Dendritic cell treated with granulocyte-macrophage colony-stimulating factor and Interleukin-4, amounts not matched to agents 40 ng/mL and 50 ng/mL, for 4 days (primary cell): Measurements from ENCODE around the gene FOXL2.

Experiments
- H3K27ac Mint-ChIP-seq: one replicate; pipeline ENCODE4 v1.8.0; 2022; ENCODE audit warnings: mild to moderate bottlenecking, mixed read lengths
- H3K27me3 Mint-ChIP-seq: one replicate; pipeline ENCODE4 v1.8.0; 2022; ENCODE audit warnings: mild to moderate bottlenecking, mixed read lengths
- H3K36me3 Mint-ChIP-seq: one replicate; pipeline ENCODE4 v1.8.0; 2022; ENCODE audit warnings: low read depth, mixed read lengths
- H3K4me1 Mint-ChIP-seq: one replicate; pipeline ENCODE4 v1.8.0; 2022; ENCODE audit warnings: low read depth, mixed read lengths
- H3K4me3 Mint-ChIP-seq: one replicate; pipeline ENCODE4 v1.8.0; 2022; ENCODE audit warnings: mild to moderate bottlenecking, moderate library complexity, mixed read lengths
- H3K9me3 Mint-ChIP-seq: one replicate; pipeline ENCODE4 v1.8.0; 2022; ENCODE audit warnings: mixed read lengths
- intact Hi-C: fragments of 100-400 bp; cut with micrococcal nuclease; formaldehyde crosslinking; loops from one replicate; pipeline ENCODE4 v1.15.0; 2022

Gene FOXL2

DNA sequence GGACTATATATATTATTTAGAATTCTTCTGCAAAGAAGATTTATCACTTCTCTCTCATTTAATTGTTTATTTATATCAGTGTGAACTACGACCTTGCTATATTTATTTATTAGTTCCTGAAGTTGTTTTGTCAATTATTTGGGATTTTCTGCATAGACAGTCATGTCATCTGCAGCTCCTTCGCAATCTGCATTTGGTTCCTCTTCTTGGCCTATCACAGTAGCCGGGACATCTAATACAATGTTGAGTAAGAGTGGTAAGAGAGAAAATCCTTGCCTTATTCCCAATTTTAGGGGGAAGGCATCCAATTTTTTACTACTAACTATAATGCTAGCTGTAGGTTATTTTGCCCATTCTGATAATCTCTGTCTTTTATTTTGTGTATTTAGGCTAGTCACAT is 39.4 kb downstream of the FOXL2 start:
- H3K27ac Mint-ChIP-seq = no peak overlapping the region
- no peaks in the 10 kb centered on the region for H3K36me3 Mint-ChIP-seq
- intact Hi-C loops = no loop called here
- H3K9me3 Mint-ChIP-seq = no peaks in the 10 kb centered on the region
- H3K27me3 Mint-ChIP-seq = no peaks in the 10 kb centered on the region
- H3K4me3 Mint-ChIP-seq = no peak overlapping the region
- H3K4me1 Mint-ChIP-seq = peaks cover 17% of the 10 kb centered on the region

DNA sequence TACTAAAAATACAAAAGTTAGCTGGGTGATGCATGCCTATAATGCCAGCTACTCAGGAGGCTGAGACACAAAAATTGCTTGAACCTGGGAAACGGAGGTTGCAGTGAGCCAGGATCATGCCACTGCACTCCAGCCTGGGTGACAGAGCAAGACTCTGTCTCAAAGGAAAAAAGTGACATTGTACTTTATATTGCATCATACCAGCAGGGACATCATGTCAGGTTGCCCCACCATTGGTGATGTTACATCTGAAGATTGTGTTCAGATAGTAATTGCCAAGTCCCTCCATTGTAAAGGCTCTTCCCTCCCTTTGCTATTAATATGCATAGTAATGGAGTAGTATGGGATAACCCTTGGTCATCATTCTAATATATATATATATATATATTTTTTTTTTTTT is 44.8 kb downstream of the FOXL2 start:
- Mint-ChIP-seq H3K4me1 (peaks cover 28% of the 10 kb centered on the region), H3K9me3 (no peaks in the 10 kb centered on the region), H3K27ac (peak overlapping the region; percentile 64), H3K36me3 (no peaks in the 10 kb centered on the region), H3K4me3 (no peak overlapping the region), H3K27me3 (no peaks in the 10 kb centered on the region)
- intact Hi-C loops = no loop called here

DNA sequence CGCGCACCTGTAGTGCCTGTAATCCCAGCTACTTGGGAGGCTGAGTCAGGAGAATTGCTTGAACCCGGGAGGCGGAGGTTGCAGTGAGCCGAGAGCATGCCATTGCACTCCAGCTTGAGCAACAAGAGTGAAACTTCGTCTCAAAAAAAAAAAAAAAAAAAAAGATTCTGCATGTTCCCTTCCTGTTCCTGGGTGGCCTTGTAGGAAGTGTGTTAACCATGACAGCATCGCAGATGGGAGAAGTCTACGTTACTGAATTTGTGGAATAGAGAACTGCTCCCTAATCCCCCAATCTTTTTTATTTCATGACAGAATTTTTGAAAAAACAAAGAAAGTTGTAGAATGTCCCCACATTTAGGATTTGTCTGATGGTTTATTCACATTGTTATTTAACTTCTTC is 45.4 kb downstream of the FOXL2 start:
- Mint-ChIP-seq H3K36me3 (no peaks in the 10 kb centered on the region), H3K9me3 (no peaks in the 10 kb centered on the region), H3K4me3 (no peak overlapping the region), H3K27me3 (no peaks in the 10 kb centered on the region), H3K4me1 (peaks cover 34% of the 10 kb centered on the region), H3K27ac (peak overlapping the region; percentile 64)
- intact Hi-C loops = no loop called here

DNA sequence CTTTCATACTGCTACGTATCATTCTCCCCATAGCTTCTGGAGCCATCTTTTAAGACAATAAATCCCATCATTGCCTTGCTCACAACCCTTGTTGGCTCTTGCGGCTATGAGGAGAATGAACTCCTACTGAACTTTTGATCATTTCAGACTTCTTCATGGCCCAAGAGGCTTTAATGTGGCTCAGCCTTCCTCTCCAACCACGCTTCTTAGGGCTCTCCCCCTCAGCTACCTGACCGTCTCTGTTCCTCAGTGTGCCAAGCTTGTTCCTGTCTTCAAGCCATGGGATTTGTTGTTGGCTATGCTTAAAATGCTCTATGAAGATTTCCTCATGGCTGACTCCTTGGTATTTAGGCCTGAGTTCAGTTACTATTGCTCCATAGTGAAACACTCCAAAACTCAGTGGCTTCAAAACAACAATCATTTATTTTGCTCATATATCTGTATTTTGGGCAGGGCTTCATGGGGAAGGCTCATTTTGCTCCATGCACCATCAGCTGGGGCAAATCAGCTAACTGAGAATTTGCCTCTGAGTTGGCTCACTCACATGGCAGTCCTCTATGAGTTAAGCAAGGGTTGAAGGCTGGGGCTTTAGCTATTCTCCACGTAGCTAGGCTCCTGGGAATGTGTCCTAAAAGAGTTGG is 47.5 kb downstream of the FOXL2 start:
- intact Hi-C loops = no loop called here
- Mint-ChIP-seq H3K36me3 (no peaks in the 10 kb centered on the region), H3K4me1 (peaks cover 42% of the 10 kb centered on the region), H3K27me3 (no peaks in the 10 kb centered on the region), H3K27ac (no peak overlapping the region), H3K4me3 (no peak overlapping the region), H3K9me3 (no peaks in the 10 kb centered on the region)

DNA sequence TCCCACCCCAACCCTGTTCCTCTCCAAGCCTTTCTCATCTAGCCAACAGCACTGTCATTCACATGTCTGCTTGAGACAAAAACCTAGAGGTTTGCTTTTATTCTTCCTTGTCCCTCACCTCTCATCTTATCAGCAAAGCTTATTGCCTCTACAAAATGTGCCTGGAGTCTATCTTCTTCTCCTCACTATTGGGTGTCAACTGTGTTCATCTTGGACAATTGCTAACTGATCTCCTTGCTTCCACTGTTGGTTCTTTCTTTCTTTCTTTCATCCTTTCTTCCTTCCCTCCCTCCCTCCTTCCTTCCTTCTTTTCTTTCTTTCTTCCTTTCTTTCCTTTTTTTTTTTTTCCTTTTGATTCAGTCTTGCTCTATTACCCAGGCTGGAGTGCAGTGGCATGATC is 48.2 kb downstream of the FOXL2 start:
- intact Hi-C loops = no loop called here
- H3K27me3 Mint-ChIP-seq = no peaks in the 10 kb centered on the region
- no peak overlapping the region for H3K4me3 Mint-ChIP-seq
- H3K27ac Mint-ChIP-seq = no peak overlapping the region
- H3K4me1 Mint-ChIP-seq = peaks cover 42% of the 10 kb centered on the region
- H3K9me3 Mint-ChIP-seq = no peaks in the 10 kb centered on the region
- H3K36me3 Mint-ChIP-seq = no peaks in the 10 kb centered on the region

DNA sequence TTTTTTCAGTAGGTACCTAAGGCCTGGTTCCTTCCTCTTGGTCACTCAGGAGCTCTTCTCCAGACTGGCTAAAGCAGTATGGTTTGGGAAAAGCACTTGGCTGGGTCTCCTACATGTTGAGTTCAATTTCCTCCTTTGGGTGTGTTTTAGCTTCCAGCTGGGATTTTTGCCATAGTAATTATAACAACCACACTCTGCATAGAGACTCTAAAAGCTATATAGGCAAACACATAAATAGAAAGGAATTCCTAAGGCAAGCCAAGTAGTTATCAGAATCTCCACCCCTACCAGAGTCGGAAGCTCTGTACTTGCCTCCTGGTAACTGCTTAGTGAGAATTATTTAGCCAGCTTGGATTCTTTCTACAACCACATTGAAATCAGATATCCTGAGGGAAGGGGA is 48.6 kb downstream of the FOXL2 start:
- intact Hi-C loops = no loop called here
- peaks cover 42% of the 10 kb centered on the region for H3K4me1 Mint-ChIP-seq
- H3K27ac Mint-ChIP-seq = no peak overlapping the region
- no peaks in the 10 kb centered on the region for H3K27me3 Mint-ChIP-seq
- H3K9me3 Mint-ChIP-seq = no peaks in the 10 kb centered on the region
- no peak overlapping the region for H3K4me3 Mint-ChIP-seq
- no peaks in the 10 kb centered on the region for H3K36me3 Mint-ChIP-seq
